OCI-LY7 (cell line): Measurements from ENCODE around the gene SPATA21. TPM values are rescaled to one million over a fixed set of nuclear protein-coding genes. Genes with fewer than 3 reads are reported as not detected.
A peak's percentile ranks its signal among the peaks of the same experiment; 100 is the strongest.

Experiments
- BruUV-seq: library from RNA; stranded (reverse); fragments of 400-500 nt; replicated peaks from 2 replicates; lab custom pipeline; 2021; lab: Mats Ljungman, UMichigan
- CTCF ChIA-PET: fragments of 300-600 bp; sonication (Branson Sonifier 250); formaldehyde crosslinking; loops from one replicate; lab custom pipeline; 2022; ENCODE audit warnings: antibody characterized with exemption; ENCODE audit not compliant: unreplicated experiment; lab: Charles Lee
- POLR2A ChIA-PET: fragments of 300-600 bp; sonication (Branson Sonifier 250); formaldehyde crosslinking; loops from one replicate; lab custom pipeline; 2022; ENCODE audit warnings: antibody characterized with exemption; lab: Charles Lee
- DNase-seq: peaks from one replicate; pipeline ENCODE4 v3.0.0-alpha.2; 2015; ENCODE audit warnings: low spot score
- H2AFZ ChIP-seq: fragments of 200-600 bp; sonication (generic), shearing (Covaris generic); 2 replicates; pipeline ENCODE4 v1.6.1; 2014; ENCODE audit warnings: mild to moderate bottlenecking, antibody characterized with exemption, low read length, moderate library complexity
- H3K27ac ChIP-seq: fragments of 200-600 bp; sonication (generic); 2 replicates; pipeline ENCODE4 v1.5.1; 2014; ENCODE audit warnings: mixed run types, low read depth, mild to moderate bottlenecking, moderate library complexity, low read length, inconsistent platforms; ENCODE audit not compliant: poor library complexity, severe bottlenecking
- H3K36me3 ChIP-seq: fragments of 200-600 bp; sonication (generic); 2 replicates; pipeline ENCODE4 v1.6.1; 2014; ENCODE audit warnings: mild to moderate bottlenecking, antibody characterized with exemption, low read length, moderate library complexity, mixed read lengths; ENCODE audit not compliant: insufficient read depth
- H3K4me1 ChIP-seq: fragments of 200-600 bp; sonication (generic); 2 replicates; pipeline ENCODE4 v1.5.1; 2014; ENCODE audit warnings: mild to moderate bottlenecking, low read length; ENCODE audit not compliant: insufficient read depth, poor library complexity, severe bottlenecking
- H3K4me2 ChIP-seq: fragments of 200-600 bp; sonication (generic); 2 replicates; pipeline ENCODE4 v1.6.1; 2014; ENCODE audit warnings: mild to moderate bottlenecking, low read length
- H3K4me3 ChIP-seq: fragments of 200-600 bp; sonication (generic); 2 replicates; pipeline ENCODE4 v1.5.1; 2014; ENCODE audit warnings: mild to moderate bottlenecking, low read depth, low read length; ENCODE audit not compliant: poor library complexity, severe bottlenecking
- H3K79me2 ChIP-seq: fragments of 200-600 bp; sonication (generic); 2 replicates; pipeline ENCODE4 v1.6.1; 2016; ENCODE audit warnings: low read depth, mild to moderate bottlenecking, low read length, moderate library complexity, mixed read lengths; ENCODE audit not compliant: insufficient read depth
- H3K9me2 ChIP-seq: fragments of 200-600 bp; sonication (generic); 2 replicates; pipeline ENCODE4 v1.6.1; 2016; ENCODE audit warnings: mild to moderate bottlenecking, low read length, mixed read lengths; ENCODE audit not compliant: insufficient read depth
- H3K9me3 ChIP-seq: fragments of 200-600 bp; sonication (generic); 2 replicates; pipeline ENCODE4 v1.6.1; 2014; ENCODE audit warnings: mild to moderate bottlenecking, mixed run types, low read length, mixed read lengths
- H4K20me1 ChIP-seq: fragments of 200-600 bp; sonication (generic); 2 replicates; pipeline ENCODE4 v1.6.1; 2014; ENCODE audit warnings: mild to moderate bottlenecking, antibody characterized with exemption, low read length, moderate library complexity, mixed read lengths; ENCODE audit not compliant: insufficient read depth
- CTCF ChIP-seq: fragments of 200-600 bp; sonication (generic); conservative IDR thresholded peaks from 2 replicates; pipeline ENCODE4 v1.5.1; 2014; ENCODE audit warnings: mild to moderate bottlenecking, antibody characterized with exemption, low read length, moderate library complexity, mixed read lengths
- EZH2phosphoT487 ChIP-seq: fragments of 200-600 bp; sonication (generic); IDR thresholded peaks from 2 replicates; pipeline ENCODE4 v1.6.1; 2018; ENCODE audit warnings: low read depth, borderline replicate concordance, mild to moderate bottlenecking, mixed run types, antibody characterized with exemption, low read length, moderate library complexity, mixed read lengths
- intact Hi-C: fragments of 100-400 bp; cut with micrococcal nuclease; formaldehyde crosslinking; loops from one replicate; pipeline ENCODE4 v1.10.0; 2022; ENCODE audit not compliant: unreplicated experiment
- total RNA-seq, 2 experiments: library from RNA; depleted of rRNA in 1 of 2; stranded (reverse); fragments of >200 nt in 1 of 2; shearing (Covaris generic) in 1 of 2; gene quantifications; 2 replicates each; pipeline ENCODE4 v1.2.3, GENCODE V29; 2014 to 2022

Gene SPATA21
- total RNA-seq, 2 experiments from 2014 or later: 0.40 TPM; not detected in 1

GRCh38 chr1:16386454-16387113, 50.6 kb downstream of the SPATA21 start:
- intact Hi-C loops: no loop called here
- Histone ChIP-seq H3K4me2 (0 out of 2 replicates have a peak overlapping the region, but pooled peaks have one; percentile 28), H4K20me1 (peaks cover 34% of the 10 kb centered on the region; the same call in 1 of the 2 replicates), H3K79me2 (peaks cover 96% of the 10 kb centered on the region), H3K9me3 (no peaks in the 10 kb centered on the region), H3K36me3 (peaks cover 38% of the 10 kb centered on the region), H2AFZ (no peak overlapping the region), H3K27ac (no peak overlapping the region), H3K4me1 (peaks cover 32% of the 10 kb centered on the region), H3K4me3 (no peak overlapping the region), H3K9me2 (no peaks in the 10 kb centered on the region)
- CTCF ChIA-PET: no interaction called here
- BruUV-seq: no TSS peak
- TF ChIP-seq CTCF (no peak), EZH2phosphoT487 (no peak)
- POLR2A ChIA-PET: no interaction called here
- no peak for DNase-seq

- TF ChIP-seq CTCF (no peak), EZH2phosphoT487 (no peak)
- Histone ChIP-seq H3K4me3 (no peak overlapping the region), H3K4me2 (no peak overlapping the region), H3K9me2 (no peaks in the 10 kb centered on the region), H3K79me2 (peaks cover 96% of the 10 kb centered on the region), H3K36me3 (peaks cover 40% of the 10 kb centered on the region), H2AFZ (no peak overlapping the region), H3K27ac (no peak overlapping the region), H3K4me1 (peaks cover 26% of the 10 kb centered on the region), H3K9me3 (no peaks in the 10 kb centered on the region), H4K20me1 (peaks cover 27% of the 10 kb centered on the region; the same call in 1 of the 2 replicates)
- no peak for DNase-seq
- ChIA-PET CTCF (no interaction called here), POLR2A (no interaction called here)
- BruUV-seq: no TSS peak
- intact Hi-C loops: no loop called here
Observed at GRCh38 chr1:16385659-16386453, 51.4 kb downstream of the SPATA21 start.
